GM19324 (cell line): ENCODE data around the gene FAM241B.

Experiments used
- ATAC-seq: cut with Tn5 transposase; IDR thresholded peaks from one replicate; pipeline ENCODE4 v1.9.1; 2021; ENCODE audit warnings: mild to moderate bottlenecking, moderate library complexity; ENCODE audit not compliant: unreplicated experiment, low FRiP score

FAM241B gene, protein sequence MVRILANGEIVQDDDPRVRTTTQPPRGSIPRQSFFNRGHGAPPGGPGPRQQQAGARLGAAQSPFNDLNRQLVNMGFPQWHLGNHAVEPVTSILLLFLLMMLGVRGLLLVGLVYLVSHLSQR

GRCh38 chr10:69629897-69630650 is at the start of gene FAM241B:
Gene FAM241B, plus strand, starts transcription at chr10:69630247. Its CDS starts 1,497 bp downstream, at chr10:69631744.
- ATAC-seq: no peak

GRCh38 chr10:69580435-69580834 is 49.6 kb upstream of the FAM241B start:
- no peak for ATAC-seq

GRCh38 chr10:69583106-69583505 is 46.9 kb upstream of the FAM241B start:
- ATAC-seq: no peak

DNA sequence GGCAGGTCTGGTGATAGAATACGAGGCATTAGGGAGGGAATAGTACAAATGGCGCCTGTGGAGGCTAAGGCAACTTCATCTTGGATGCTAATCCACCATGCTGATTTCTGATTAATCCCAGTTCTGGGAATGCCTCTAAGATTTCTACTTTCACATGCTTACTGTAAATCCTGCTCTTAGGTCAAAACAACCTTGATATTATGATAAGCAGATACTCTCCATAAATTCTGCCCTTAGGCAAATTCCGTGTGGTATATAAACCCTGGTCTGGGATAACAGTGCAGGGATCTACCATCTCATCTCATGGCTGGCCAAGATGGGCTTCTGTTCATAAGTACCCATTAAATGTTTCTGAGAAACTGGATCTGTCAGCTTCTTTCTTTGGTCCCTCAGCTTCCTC is 45.4 kb upstream of the FAM241B start:
- ATAC-seq: no peak

GRCh38 chr10:69588358-69588757 is 41.7 kb upstream of the FAM241B start:
- ATAC-seq: no peak

DNA sequence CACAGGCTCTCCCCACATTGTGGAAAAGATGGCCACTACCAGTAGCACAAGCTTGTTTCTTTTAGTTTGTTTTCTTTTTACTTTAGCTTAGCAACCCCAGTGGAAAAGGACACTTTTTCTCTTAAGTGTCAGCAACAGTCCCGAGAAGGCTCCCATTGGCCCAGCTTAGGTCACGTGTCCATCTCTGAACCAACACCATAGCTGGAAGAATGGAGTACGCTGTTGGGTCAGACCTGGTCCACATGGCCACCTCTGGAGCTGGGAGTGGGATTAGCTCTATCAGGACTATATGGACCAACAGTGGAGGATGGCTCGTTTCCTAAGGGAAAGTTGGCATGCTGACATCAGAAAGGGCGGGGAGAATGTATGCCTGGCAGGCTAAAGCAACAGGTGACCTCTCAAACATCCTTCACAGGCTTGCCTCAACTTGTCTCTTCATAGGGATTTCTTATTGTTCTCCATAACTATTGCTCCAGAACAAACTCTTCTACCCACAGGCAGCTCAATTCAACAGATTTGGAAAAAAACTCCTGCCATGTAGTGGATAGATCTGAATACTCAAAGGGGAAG is 29.2 kb upstream of the FAM241B start:
- no peak for ATAC-seq

DNA sequence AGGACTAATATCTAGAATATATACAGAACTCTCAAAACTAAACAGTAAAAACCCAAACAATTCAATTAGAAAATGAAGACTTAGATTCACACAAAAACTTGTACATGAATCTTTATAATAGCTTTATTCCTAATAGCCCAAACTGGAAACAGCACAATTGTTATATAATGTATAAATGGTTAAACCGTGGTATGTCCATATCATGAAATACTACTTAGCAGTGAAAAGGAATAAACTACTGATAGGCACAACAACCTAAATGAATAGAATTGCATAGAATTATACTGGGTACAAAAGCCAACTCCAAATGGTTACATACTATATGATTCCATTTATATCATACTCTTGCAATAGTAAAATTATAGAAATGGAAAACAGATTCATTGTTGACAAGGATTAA is 21.0 kb upstream of the FAM241B start:
- ATAC-seq: no peak

- no peak for ATAC-seq
Measured at GRCh38 chr10:69612760-69613159, 17.3 kb upstream of the FAM241B start.

- no peak for ATAC-seq
Measured at GRCh38 chr10:69614130-69614529, 15.9 kb upstream of the FAM241B start.

GRCh38 chr10:69616358-69616757 is 13.7 kb upstream of the FAM241B start:
- no peak for ATAC-seq

DNA sequence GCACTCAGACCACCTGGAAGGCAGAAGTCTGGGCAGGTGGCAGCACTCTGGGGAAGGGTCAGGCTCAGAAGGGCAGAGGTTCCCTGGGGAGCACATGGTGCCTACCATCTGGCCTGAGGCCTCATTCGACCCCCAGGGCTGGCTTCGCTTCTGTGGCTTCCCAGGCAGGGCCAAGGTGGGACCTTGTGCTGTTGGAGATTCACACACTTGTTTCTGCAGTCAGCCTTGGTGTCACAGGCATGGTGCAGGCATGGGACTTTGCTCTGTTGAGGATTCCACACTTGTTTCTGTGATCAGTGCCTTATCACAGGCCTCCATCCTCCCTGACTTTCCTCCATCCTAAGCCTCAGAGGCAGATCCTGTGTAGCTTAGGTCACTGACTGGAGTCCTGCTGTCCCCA is 11.3 kb upstream of the FAM241B start:
- no peak for ATAC-seq

- no peak for ATAC-seq
Measured at GRCh38 chr10:69619626-69620025, 10.4 kb upstream of the FAM241B start.

DNA sequence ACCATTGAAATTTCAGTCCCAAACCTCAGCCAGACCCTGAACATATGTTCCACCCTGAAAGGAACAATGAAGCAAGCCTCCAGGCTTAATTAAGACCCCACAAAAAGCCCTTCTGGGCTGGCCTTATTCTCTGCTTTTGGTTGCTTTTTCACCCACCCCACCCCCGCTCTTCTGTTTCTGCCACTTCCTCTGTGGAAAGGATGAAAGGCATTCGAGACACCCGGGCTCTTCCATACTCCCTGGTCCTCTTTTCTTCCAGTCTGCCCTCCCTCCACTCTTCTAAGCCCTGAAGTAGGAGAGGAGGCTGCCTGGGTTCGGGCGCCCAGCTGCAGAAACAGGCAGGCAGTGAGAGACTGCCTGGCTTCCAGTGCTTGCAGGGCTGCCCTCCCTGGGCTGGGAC is 9.4 kb upstream of the FAM241B start:
- no peak for ATAC-seq

- ATAC-seq: no peak
Measured at GRCh38 chr10:69624245-69624786, 5.7 kb upstream of the FAM241B start.

DNA sequence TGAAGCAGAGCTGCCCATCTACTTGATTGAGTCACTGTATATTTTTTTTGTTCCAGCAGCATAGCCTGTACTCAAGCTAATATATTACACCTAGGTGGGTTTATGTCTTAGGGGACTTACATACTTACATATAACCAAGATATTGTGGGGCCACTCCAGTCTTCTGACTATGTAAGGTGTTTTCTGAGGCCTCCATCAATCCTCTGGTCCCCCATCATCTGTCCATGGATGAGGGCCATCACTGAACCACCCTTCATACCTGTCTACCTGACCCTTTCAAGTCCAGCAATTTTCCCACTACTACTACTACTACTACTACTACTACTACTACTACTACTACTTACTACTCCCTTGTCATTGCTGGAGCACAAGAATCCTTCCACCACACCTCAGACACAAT is 3.2 kb upstream of the FAM241B start:
- no peak for ATAC-seq

DNA sequence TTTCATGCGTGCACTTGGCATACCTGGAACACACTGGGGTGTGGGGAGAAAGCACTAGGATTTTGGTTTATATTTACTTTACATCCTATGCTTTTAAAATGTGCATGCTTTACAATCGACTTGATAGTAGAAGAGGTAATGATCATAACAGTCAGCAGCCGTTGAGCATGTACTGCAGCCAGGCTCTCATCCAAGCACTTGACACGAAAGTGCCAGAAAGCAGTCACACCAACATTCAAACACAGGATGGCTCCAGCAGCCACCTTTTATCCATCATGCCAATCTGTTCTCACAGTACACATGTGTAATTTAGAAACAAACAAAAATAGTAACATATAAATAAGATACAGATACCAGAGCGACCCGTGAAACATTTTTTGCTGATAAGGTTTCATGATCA is 1.2 kb upstream of the FAM241B start:
- ATAC-seq: no peak

DNA sequence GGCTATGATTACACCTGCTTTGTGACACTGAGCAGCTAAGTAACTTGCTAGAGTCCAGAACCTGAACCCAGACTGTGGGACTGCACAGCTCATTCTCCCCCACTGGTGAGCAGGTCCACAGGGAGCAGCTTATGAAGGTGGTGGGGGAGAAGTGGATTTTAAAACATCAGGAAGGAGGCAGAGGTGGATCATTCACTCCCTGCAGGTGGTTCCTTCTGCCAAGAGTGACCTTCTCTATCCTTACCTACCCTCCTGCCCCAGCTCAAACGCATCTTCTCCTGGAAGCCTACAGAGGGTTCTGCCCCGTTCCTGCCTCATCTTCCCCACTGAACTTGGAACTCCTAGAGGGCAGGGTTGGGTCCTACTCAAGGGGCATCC is 539 bp upstream of the FAM241B start:
- ATAC-seq: no peak

DNA sequence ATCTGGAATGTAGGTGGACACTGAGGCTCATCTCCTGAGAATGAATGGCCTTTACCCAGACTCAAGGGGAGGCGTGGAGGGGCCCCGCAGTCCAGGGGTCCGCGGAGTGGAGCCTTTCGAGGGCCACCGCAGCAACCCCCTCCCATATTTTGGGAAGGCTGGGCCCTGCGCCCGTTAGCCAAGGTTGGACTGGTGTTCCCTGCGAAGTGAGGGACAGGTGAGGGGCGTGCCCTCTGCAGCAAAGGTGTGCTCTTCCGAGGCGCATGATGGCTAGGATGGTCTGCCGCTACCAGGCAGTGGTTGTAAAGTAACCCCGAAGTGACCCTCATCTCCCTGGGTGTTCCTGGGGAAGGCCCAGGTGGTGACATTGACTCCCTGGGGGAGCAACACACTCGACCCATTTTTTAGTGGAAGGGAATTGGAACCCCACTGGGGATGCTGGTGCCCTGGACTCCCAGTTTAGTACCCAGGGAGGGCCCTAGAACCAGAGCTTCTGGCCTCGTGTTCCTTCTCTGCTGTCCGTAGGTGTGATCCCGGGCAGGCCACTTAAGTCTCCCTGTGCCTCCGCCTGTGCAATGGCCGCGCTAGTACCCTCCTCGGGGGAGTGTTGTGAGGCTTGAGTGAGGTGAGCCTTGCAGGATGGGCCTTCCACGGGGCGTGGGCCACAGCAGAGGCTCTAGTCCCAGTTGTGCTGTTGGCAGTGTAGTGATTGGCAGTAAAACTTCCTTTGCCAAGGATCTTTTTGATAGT is 779 bp downstream of the FAM241B start:
- no peak for ATAC-seq

GRCh38 chr10:69631566-69631965 is 1.5 kb downstream of the FAM241B start:
- no peak for ATAC-seq

GRCh38 chr10:69632516-69633199 is 2.6 kb downstream of the FAM241B start:
- ATAC-seq: no peak
